Activated CD8-positive, alpha-beta memory T cell treated with anti-CD3 and anti-CD28 coated beads, Interleukin-2, amount 10 ng/mL, durations not matched to agents 7 days and 5 days (primary cell): ENCODE measurements around the gene ARMC9. TPM values are rescaled to one million over a fixed set of nuclear protein-coding genes. Genes with fewer than 3 reads are reported as not detected.
A peak's percentile ranks its signal among the peaks of the same experiment; 100 is the strongest.

Experiments
- ATAC-seq: fragments of 150-1000 bp; cut with Tn5 transposase; one replicate; pipeline ENCODE4 v1.10.0; 2021; ENCODE audit warnings: moderate library complexity
- CTCF ChIA-PET: fragments of 350-600 bp; sonication (Branson Sonifier 250); formaldehyde crosslinking; loops from one replicate; lab custom pipeline; 2021; ENCODE audit warnings: antibody characterized with exemption; lab: Charles Lee
- DNase-seq: peaks from one replicate; pipeline ENCODE4 v3.0.0-alpha.2; 2020
- H3K27ac Mint-ChIP-seq: one replicate; pipeline ENCODE4 v1.8.0; 2021; ENCODE audit warnings: mild to moderate bottlenecking, mixed read lengths
- H3K27me3 Mint-ChIP-seq: one replicate; pipeline ENCODE4 v1.8.0; 2021; ENCODE audit warnings: mixed read lengths
- H3K36me3 Mint-ChIP-seq: one replicate; pipeline ENCODE4 v1.8.0; 2021; ENCODE audit warnings: mild to moderate bottlenecking, mixed read lengths
- H3K4me1 Mint-ChIP-seq: one replicate; pipeline ENCODE4 v1.8.0; 2021; ENCODE audit warnings: mixed read lengths
- H3K4me3 Mint-ChIP-seq: one replicate; pipeline ENCODE4 v1.8.0; 2021; ENCODE audit warnings: mild to moderate bottlenecking, moderate library complexity, mixed read lengths
- H3K9me3 Mint-ChIP-seq: one replicate; pipeline ENCODE4 v1.8.0; 2022; ENCODE audit warnings: low read depth, mixed read lengths
- total RNA-seq, 2 experiments: library from RNA; stranded (reverse); gene quantifications; one replicate each; pipeline ENCODE4 v1.2.3, GENCODE V29; 2021

The ARMC9 gene
- total RNA-seq, 2 experiments from 2014 or later = 0.88 to 3.2 TPM

DNA sequence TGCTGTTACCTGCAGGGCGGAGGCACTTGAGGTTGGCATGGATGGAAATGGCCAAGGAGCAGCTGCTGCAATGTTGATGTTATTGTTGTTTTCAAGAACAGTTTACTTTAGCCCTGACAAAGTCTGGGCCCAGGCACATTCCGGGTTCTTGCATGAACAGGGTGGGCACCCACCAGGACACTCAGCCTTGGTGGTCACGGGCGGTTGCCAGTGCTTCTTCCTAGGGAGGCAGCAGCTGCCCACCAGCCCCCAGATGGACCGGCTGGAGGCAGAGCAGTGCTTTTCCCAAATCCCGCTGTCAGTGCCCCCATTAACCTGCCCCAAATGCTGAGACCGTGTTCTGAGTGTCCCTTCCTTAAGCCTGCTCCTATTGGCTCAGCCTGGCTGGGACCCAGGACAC is 158.6 kb downstream of the ARMC9 start:
- DNase-seq = no peak
- H3K9me3 Mint-ChIP-seq = no peaks in the 10 kb centered on the region
- H3K4me1 Mint-ChIP-seq = peaks cover 7% of the 10 kb centered on the region
- H3K4me3 Mint-ChIP-seq = no peak overlapping the region
- no peaks in the 10 kb centered on the region for H3K36me3 Mint-ChIP-seq
- CTCF ChIA-PET = interaction anchor here (1.0 to 1.5 kb wide), 2 partner anchors 95 to 129 kb away, joined by 3 read pairs; no protein-coding TSS in a partner anchor
- no peak for ATAC-seq
- H3K27ac Mint-ChIP-seq = no peak overlapping the region
- no peaks in the 10 kb centered on the region for H3K27me3 Mint-ChIP-seq

DNA sequence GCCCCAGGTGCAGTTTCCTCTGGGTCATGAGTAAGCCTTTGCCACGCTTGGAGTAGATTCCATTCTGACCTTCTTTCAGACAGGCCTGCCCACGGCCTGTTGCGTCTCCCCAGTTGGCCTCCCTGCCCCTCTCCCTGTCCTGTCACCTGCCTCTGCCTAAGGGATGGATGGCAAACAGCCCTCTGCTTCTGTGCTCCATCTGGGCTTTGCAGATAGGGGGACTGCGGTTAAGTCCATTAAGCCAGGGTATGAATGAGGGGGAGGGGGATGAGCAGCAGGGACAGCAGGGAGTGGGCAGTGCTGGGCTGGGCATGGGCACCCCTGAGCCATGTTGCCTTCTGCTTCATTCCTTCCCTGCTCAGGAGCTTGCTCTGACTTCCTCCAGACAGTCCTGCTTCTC is 159.5 kb downstream of the ARMC9 start:
- peaks cover 15% of the 10 kb centered on the region for H3K4me1 Mint-ChIP-seq
- no peak for ATAC-seq
- H3K27me3 Mint-ChIP-seq = no peaks in the 10 kb centered on the region
- CTCF ChIA-PET = no interaction called here
- no peak overlapping the region for H3K27ac Mint-ChIP-seq
- no peaks in the 10 kb centered on the region for H3K36me3 Mint-ChIP-seq
- no peak overlapping the region for H3K4me3 Mint-ChIP-seq
- DNase-seq = no peak
- H3K9me3 Mint-ChIP-seq = no peaks in the 10 kb centered on the region

DNA sequence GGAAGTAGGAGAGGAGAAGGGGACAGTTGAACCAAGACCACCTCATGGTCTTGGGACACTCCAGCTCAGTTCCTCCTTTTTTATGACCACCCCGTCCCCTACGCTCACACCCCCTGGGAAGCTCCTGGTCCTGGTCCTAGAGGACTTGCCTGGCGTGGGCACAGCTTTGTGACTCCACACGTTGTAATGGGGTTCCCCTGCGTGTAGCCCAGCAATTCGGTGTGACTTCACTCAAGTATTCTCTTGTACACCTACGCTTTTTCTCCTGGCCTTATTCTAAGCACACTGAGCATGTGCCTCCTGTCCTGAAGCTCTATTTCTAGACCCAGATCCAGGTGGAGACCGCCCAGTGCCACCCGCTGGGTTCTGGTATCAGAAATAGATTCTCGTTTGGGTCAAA is 161.0 kb downstream of the ARMC9 start:
- CTCF ChIA-PET = no interaction called here
- no peak overlapping the region for H3K27ac Mint-ChIP-seq
- H3K4me1 Mint-ChIP-seq = peaks cover 19% of the 10 kb centered on the region
- no peak for DNase-seq
- no peaks in the 10 kb centered on the region for H3K9me3 Mint-ChIP-seq
- H3K27me3 Mint-ChIP-seq = no peaks in the 10 kb centered on the region
- H3K4me3 Mint-ChIP-seq = no peak overlapping the region
- no peak for ATAC-seq
- no peaks in the 10 kb centered on the region for H3K36me3 Mint-ChIP-seq

DNA sequence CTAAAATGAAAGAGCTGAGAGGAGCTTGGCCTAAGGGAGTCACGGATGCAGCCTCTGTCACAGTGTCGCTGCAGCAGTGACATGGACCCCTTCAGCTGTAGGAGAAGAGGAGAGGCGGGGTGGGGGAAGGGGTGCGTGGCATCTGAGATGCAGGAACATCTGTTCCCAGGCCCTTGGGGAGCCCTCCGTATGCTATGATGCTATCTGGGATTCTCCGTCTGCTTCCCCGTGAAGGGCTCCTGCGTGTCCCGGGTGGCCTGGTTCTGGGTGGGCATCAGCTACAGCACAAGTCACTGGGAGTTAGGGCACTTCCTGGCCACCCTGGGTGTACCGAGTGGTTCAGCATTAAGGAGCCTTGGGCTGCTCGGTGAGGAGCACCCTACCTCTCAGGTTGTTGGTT is 161.5 kb downstream of the ARMC9 start:
- DNase-seq (no peak), ATAC-seq (no peak)
- Mint-ChIP-seq H3K27ac (no peak overlapping the region), H3K9me3 (no peaks in the 10 kb centered on the region), H3K4me1 (peaks cover 21% of the 10 kb centered on the region), H3K27me3 (no peaks in the 10 kb centered on the region), H3K36me3 (no peaks in the 10 kb centered on the region), H3K4me3 (no peak overlapping the region)
- CTCF ChIA-PET = no interaction called here

DNA sequence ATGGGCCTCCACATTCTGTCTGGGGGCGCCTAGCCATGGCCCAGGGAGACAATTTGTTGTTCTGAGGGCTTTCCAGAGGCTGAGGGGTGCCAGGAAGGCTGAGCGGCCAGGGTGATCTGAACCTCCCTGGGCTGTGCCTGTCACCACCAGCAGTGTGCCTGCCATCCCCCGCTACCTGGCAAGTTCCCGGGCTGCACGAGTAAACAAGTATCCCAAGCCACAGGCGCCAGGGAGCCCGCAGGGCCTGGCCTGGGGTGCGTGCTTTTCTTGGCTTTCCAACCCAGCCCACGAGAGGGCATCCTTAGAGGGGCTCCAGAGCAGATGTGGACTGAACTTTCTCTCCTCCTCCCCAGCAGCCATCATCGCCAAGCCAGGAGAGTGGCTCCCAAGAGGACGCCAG is 162.0 kb downstream of the ARMC9 start:
- DNase-seq = no peak

DNA sequence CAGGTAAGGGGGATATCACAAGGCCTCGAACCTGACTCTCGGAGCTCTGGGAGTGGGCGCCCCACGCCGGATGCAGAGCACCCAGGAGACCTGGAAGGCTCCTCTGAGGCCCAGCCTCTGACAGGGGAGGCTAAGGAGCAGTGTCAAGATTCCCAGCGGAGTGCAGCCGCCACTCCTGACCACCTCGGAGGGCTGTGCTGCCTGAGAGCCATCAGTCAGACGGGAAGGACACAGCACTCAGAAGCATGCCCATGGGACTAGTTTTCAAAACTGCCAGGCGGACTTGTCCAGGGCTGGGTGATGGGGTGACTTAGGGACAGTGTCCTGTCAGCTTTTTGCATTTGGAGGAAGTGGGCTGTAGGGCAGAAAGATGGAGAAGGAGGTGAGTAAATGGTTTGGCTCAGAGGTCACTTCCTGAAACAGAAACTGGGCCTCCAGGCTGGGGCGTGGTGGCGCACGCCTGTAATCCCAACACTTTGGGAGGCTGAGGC is 162.5 kb downstream of the ARMC9 start:
- DNase-seq (no peak), ATAC-seq (no peak)
- H3K27me3 Mint-ChIP-seq = no peaks in the 10 kb centered on the region
- no peaks in the 10 kb centered on the region for H3K36me3 Mint-ChIP-seq
- peaks cover 21% of the 10 kb centered on the region for H3K4me1 Mint-ChIP-seq
- CTCF ChIA-PET = interaction anchor here (1.5 kb wide), 1 partner anchor 91 kb away, joined by 4 read pairs; no protein-coding TSS in a partner anchor
- no peak overlapping the region for H3K4me3 Mint-ChIP-seq
- no peak overlapping the region for H3K27ac Mint-ChIP-seq
- no peaks in the 10 kb centered on the region for H3K9me3 Mint-ChIP-seq

More for the DNA sequence above, 162.0 kb downstream of the ARMC9 start:
- CTCF ChIA-PET = no interaction called here
- Mint-ChIP-seq H3K9me3 (no peaks in the 10 kb centered on the region), H3K4me1 (peaks cover 21% of the 10 kb centered on the region), H3K4me3 (no peak overlapping the region), H3K27me3 (no peaks in the 10 kb centered on the region), H3K36me3 (no peaks in the 10 kb centered on the region), H3K27ac (no peak overlapping the region)
- no peak for ATAC-seq

DNA sequence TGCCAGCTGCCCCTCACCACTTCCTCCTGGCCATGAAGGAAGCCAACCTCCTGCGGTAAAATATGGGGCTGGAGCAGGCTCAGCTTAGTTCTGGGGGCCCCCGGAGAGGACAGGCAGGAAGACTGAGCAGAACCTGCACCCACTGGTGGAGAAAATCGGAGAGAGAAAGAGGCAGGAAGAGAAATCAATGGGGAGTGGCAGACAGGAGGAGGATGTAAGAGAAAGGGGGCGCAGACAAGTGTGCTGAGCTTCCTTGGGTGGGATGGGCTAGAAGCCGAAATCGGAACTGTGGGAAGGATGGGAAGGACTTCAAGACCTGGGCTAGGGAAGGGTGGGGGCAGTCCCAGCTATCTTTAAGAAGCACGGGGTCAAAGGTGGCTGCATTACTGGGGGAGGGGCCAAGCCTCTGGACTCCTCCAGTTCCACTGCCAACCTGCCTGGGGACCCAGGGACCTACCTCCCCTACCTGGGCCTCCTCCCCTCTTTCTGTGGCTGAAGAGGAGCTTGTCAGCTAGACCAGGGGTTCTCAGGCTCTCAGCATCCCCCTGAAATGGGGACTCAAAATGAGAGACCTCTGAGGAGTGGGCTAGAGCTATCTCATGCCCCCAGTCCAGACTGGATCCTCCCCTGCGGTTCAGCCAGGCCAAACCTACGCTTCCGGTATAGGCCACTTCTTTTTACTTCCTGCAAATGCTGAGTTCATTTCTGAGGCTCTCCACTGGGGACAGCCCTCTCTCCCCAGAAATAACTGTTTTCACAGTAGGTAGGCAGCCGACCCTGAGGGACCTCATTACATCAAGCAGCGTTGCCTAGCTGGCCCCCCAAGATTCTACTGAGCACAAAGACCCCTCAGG is 163.5 kb downstream of the ARMC9 start:
- Mint-ChIP-seq H3K27ac (peak overlapping the region; percentile 81), H3K9me3 (no peaks in the 10 kb centered on the region), H3K27me3 (no peaks in the 10 kb centered on the region), H3K4me1 (peaks cover 21% of the 10 kb centered on the region), H3K36me3 (no peaks in the 10 kb centered on the region), H3K4me3 (no peak overlapping the region)
- CTCF ChIA-PET = interaction anchor here (0.8 to 1.9 kb wide), 5 partner anchors 12 to 156 kb away, joined by 3 to 10 read pairs (median 4); partner anchors contain the start of gene B3GNT7
- DNase-seq (peak; percentile 71), ATAC-seq (peak; percentile 89)

DNA sequence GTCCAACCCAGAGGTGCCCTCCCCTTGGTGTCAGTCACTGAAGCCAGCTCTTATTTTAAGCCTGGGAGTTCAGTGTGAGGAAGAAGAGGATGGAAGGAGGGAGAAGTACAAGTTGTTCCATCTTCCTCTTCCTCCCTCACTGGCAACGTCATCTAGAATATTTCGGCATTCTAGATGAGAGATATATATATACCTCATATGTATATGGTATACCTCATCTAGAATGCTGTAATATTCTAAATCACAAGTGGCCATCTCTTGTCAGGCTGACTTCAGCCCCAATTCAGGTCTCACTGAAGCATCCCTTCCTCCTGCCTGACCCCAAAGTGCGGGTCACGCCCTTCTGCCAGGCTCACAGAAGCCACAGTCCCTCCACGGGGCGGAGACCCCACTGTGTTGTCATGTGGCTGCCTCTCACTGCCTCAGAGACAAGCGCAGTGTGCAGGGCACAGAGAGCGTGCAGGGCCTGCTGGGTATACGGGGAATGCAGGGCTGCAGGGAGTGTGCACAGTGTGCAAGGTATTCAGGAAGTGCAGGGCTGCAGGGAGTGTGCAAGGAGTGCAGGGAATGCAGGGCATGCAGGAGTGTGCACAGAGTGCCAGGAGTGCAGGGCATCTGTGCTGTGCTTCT is 164.2 kb downstream of the ARMC9 start:
- H3K27me3 Mint-ChIP-seq = no peaks in the 10 kb centered on the region
- no peak overlapping the region for H3K4me3 Mint-ChIP-seq
- DNase-seq (peak; percentile 51), ATAC-seq (peak; percentile 57)
- H3K27ac Mint-ChIP-seq = peak overlapping the region; percentile 81
- H3K9me3 Mint-ChIP-seq = no peaks in the 10 kb centered on the region
- peaks cover 21% of the 10 kb centered on the region for H3K4me1 Mint-ChIP-seq
- CTCF ChIA-PET = interaction anchor here (1.2 to 1.9 kb wide), 4 partner anchors 11 to 89 kb away, joined by 3 to 10 read pairs (median 4); partner anchors contain the start of gene B3GNT7
- H3K36me3 Mint-ChIP-seq = no peaks in the 10 kb centered on the region

DNA sequence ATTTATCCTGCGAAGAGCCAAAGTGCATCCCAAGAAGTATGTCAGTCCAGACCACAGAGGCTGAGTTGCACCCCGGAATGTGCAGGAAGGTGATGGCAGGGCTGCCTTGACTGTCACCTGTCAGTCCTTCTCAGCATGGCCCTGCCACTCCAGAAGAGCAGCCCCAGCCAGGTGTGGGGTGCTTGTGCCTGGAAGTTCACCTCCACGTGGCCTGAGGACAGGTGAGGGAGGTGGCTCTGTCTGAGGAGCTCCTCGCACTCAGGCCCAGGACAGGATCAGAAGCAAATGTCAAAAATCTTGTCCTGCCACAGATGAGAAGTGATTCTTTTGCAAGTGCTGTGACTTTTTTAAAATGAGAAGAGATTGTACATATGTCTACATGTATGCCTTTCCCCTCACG is 165.6 kb downstream of the ARMC9 start:
- DNase-seq (no peak), ATAC-seq (no peak)
- Mint-ChIP-seq H3K9me3 (no peaks in the 10 kb centered on the region), H3K27me3 (no peaks in the 10 kb centered on the region), H3K4me1 (peaks cover 21% of the 10 kb centered on the region), H3K4me3 (no peak overlapping the region), H3K36me3 (no peaks in the 10 kb centered on the region), H3K27ac (no peak overlapping the region)
- CTCF ChIA-PET = interaction anchor here (0.7 kb wide), 1 partner anchor 24 kb away, joined by 3 read pairs; no protein-coding TSS in a partner anchor

DNA sequence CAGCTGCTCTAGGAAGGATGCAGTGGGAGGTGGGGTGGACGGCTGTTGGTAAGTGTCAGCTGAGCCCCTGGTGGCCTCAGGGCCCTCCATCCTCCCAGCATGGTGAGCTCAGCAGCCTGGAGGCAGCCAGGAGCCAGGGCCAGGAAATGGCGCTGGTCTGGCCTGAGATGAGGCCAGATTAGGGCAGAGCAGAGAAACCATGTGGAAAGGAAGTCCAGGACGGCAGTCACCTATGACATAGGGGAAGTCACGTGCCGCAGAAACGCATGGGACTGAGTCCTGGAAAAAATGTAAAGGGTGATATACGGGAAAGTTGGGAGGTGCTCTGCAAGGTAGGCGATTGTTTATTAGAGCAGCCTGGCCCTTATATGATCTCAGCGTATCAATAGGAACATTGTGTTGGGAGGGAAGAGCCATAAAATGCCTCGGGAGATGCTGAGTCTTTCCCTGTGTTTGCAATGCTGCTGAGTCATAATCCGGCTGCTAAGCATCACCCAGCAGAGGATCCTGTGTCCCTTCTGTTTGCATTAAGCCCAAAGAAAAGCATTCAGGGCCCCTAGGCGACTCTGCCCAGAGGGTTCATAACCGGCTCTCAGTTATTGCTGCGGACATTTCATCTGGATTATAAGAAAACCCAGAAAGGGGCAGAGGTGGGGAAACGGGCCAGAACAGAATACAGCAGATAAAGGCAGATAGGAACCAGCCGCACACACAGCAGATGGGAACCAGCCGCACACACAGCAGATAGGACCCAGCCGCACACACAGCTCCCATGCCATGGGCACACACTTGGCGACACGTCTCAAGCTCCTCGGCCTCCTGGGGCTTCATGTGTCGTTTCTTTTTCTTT is 166.8 kb downstream of the ARMC9 start:
- Mint-ChIP-seq H3K4me1 (peaks cover 21% of the 10 kb centered on the region), H3K4me3 (no peak overlapping the region), H3K27ac (no peak overlapping the region), H3K27me3 (no peaks in the 10 kb centered on the region), H3K36me3 (no peaks in the 10 kb centered on the region), H3K9me3 (no peaks in the 10 kb centered on the region)
- CTCF ChIA-PET = no interaction called here
- no peak for ATAC-seq
- DNase-seq = no peak

DNA sequence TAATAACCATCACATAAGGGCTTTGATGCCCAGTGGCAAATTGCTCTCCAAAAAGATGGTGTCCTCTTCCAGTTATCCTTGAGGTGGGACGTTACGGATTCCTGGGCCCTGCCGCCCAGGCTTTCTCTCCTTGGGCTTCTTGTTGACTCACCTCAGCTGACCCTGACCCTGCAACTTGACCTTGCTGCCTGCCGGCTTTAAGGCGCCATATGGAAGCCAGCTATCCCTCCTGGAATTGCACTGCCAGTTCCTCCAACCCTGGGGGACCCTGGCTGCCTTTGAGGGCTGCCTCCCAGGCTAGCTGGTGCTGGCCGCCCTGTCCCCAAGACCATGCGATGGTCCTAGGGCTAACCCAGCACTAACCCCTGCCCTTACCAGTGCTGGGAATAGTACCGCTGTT is 168.7 kb downstream of the ARMC9 start:
- CTCF ChIA-PET = no interaction called here
- Mint-ChIP-seq H3K9me3 (no peaks in the 10 kb centered on the region), H3K36me3 (no peaks in the 10 kb centered on the region), H3K4me3 (no peak overlapping the region), H3K27ac (no peak overlapping the region), H3K4me1 (peaks cover 13% of the 10 kb centered on the region), H3K27me3 (no peaks in the 10 kb centered on the region)
- ATAC-seq (no peak), DNase-seq (no peak)

DNA sequence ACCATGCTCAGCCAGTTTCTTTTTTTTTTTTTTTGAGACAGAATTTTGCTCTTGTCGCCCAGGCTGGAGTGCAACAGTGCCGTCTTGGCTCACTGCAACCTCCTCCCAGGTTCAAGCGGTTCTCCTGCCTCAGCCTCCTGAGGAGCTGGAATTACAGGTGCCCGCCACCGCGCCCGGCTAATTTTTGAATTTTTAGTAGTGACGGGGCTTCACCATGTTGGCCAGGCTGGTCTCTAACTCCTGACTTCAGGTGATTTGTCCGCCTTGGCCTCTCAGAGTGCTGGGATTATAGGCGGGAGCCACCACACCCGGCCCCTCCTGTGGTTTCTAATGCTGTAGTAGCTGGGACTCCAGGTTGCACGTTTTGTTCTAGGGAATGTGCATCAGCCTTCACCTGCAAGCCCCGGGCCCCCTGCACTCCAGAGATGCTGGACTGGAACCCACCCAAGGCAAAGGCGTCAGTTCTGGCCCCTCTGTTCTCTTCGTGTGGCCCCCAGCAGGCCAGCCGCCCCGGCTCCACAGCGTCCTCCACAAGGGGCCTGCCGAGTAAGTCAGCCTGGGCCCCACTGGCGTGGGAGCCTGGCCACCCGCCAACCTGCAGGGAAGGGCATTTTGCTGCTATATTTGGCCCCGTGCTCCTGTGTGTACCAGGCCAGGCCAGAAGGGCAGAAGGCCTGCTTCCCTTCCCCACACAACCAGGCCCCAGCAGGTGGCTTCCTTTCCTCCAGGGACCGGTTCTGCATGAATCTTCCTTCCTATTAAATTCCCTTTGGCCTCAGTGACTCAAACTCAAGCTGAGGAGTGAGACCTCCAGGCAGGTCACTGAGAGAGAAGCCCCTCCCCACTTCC is 171.4 kb downstream of the ARMC9 start:
- H3K27me3 Mint-ChIP-seq = no peaks in the 10 kb centered on the region
- no peak overlapping the region for H3K27ac Mint-ChIP-seq
- no peaks in the 10 kb centered on the region for H3K36me3 Mint-ChIP-seq
- H3K9me3 Mint-ChIP-seq = no peaks in the 10 kb centered on the region
- peaks cover 2% of the 10 kb centered on the region for H3K4me1 Mint-ChIP-seq
- H3K4me3 Mint-ChIP-seq = no peak overlapping the region
- DNase-seq (no peak), ATAC-seq (no peak)
- CTCF ChIA-PET = no interaction called here
